Brain microvascular endothelial cell (primary cell): Measurements from ENCODE around the gene CSNK2A3.
"Not testable (repeated sequence)": the region's sequence is repeated elsewhere in the genome, so short reads cannot be mapped to it uniquely, and the experiment has no call there.

Source experiments
- DNase-seq: peaks from one replicate; pipeline ENCODE4 v3.0.0-alpha.2; 2020
- H3K27ac ChIP-seq: fragments of 250-450 bp; sonication (Bioruptor Pico); 2 replicates; pipeline ENCODE4 v1.5.1; 2020; ENCODE audit warnings: mild to moderate bottlenecking, moderate library complexity
- H3K27me3 ChIP-seq: fragments of 250-450 bp; sonication (Bioruptor Pico); replicated peaks from 2 replicates; pipeline ENCODE4 v1.5.1; 2020; ENCODE audit warnings: mild to moderate bottlenecking
- H3K36me3 ChIP-seq: fragments of 250-450 bp; sonication (Bioruptor Pico); replicated peaks from 2 replicates; pipeline ENCODE4 v1.5.1; 2020; ENCODE audit warnings: mild to moderate bottlenecking
- H3K4me3 ChIP-seq: 2 replicates; pipeline ENCODE4 v1.5.1; 2011; ENCODE audit warnings: low read depth, mild to moderate bottlenecking, control low read depth, low read length, moderate library complexity
- in situ Hi-C: cut with HindIII; loops from 2 replicates; pipeline ENCODE4 v1.10.0; 2017; ENCODE audit warnings: low sequenced_read_pairs, low pct_ligation_motif_present
- TF ChIP-seq, protein P1 (sequence below): IDR thresholded peaks from 2 replicates; pipeline ENCODE4 v1.5.1; 2011; ENCODE audit warnings: low read depth, mild to moderate bottlenecking, moderate library complexity, low read length, control low read depth, inconsistent platforms; ENCODE audit errors: missing control alignments

Gene CSNK2A3

DNA sequence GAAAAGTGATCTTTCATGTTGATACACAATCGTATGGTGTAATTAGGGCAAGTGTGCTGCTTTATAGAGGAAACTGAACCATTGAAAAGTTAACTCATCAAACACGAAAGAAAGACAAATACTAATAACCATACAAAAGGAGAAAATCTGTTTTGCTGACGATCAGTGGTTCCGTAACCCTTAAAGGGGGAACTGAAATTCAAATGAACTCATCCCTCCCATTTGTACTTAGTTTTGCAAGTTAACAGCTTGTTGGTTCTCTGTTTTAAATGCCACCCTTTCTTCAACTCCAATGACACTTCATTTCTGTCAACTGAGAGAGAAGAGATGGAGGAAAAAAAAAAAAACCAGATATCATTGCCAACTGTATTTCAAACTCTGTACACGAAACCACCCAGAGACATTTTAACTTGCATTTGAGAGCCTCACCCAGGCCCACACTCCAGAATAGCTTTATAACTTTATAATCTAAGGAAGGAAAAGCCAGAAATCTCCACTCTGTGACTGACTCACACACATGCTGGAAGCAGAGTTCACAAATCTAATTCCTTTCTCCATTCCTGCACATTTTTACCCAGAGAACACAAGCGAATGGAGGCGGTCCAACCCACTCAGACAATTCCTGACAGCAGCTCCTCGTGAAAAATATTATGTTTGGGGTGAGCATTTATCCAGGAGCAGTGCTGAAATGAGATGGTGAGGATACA lies 17.4 kb upstream of the CSNK2A3 start:
- no peaks in the 10 kb centered on the region for H3K27me3 ChIP-seq
- in situ Hi-C loops = no loop called here
- DNase-seq = no peak
- TF ChIP-seq, protein P1, sequence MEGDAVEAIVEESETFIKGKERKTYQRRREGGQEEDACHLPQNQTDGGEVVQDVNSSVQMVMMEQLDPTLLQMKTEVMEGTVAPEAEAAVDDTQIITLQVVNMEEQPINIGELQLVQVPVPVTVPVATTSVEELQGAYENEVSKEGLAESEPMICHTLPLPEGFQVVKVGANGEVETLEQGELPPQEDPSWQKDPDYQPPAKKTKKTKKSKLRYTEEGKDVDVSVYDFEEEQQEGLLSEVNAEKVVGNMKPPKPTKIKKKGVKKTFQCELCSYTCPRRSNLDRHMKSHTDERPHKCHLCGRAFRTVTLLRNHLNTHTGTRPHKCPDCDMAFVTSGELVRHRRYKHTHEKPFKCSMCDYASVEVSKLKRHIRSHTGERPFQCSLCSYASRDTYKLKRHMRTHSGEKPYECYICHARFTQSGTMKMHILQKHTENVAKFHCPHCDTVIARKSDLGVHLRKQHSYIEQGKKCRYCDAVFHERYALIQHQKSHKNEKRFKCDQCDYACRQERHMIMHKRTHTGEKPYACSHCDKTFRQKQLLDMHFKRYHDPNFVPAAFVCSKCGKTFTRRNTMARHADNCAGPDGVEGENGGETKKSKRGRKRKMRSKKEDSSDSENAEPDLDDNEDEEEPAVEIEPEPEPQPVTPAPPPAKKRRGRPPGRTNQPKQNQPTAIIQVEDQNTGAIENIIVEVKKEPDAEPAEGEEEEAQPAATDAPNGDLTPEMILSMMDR = no peak
- no peak overlapping the region for H3K4me3 ChIP-seq
- no peaks in the 10 kb centered on the region for H3K36me3 ChIP-seq
- no peak overlapping the region for H3K27ac ChIP-seq

DNA sequence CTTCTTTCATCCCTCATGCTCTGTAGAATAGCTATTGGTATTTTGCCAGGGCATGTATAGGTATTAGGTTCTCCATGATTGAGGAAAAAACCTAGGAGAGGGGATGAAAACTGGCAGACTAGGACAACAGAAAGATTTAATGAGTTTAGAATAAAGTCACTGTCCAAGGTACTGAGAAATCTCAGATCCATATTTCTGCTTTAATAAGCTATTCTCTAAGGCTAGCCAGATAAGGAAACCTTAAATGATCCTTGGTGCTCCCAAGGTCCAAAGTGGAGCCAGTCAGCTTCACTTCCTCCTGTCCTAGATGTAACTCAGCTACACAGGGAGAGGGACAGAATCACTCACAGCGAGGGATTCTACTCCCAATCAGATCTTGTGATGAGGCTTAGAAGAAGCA lies 13.7 kb upstream of the CSNK2A3 start:
- TF ChIP-seq, protein P1 = no peak
- Histone ChIP-seq H3K27ac (no peak overlapping the region), H3K4me3 (no peak overlapping the region), H3K27me3 (no peaks in the 10 kb centered on the region), H3K36me3 (no peaks in the 10 kb centered on the region)
- in situ Hi-C loops = no loop called here
- DNase-seq = no peak

DNA sequence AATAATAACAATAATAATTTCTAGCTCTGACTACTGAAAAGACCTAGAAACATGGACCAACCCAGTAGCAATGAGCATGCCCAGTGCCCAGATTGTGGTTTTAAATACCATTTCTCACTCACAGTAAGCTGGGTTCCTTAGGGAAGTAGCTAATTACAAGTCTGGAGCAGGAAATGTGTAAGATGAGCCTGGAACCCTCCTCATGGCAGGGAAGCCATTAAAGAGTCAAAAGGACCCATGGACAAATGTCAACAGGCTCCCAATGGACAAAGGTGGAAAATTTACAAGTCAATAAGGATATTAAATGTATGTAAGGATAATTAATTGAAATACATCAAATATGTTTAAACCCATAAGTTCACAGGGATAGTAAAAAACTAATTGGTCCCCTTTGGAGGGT lies 10.6 kb upstream of the CSNK2A3 start:
- no peak for DNase-seq
- TF ChIP-seq, protein P1 = no peak
- in situ Hi-C loops = no loop called here
- H3K27me3 ChIP-seq = no peaks in the 10 kb centered on the region
- H3K36me3 ChIP-seq = no peaks in the 10 kb centered on the region
- H3K27ac ChIP-seq = no peak overlapping the region
- H3K4me3 ChIP-seq = no peak overlapping the region

DNA sequence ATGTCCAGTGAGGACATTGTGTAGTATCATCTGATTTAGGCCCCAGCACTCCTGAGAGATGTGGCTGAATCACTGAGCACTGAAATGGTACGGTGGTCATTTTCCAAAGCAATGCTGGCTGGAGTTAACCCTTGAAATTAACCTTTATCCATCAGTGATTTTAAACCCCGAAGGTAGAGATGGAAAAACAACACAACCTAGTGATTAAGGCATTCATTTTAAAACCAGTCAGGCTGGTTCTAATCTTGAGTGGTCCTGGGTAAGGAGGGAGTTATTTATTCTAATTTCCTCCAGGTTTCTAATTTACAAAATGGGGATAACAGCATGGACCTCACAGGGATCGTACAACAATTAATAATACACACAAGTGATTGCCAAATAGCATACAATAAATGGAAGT lies 6.6 kb upstream of the CSNK2A3 start:
- no peak for DNase-seq
- no peak overlapping the region for H3K27ac ChIP-seq
- H3K36me3 ChIP-seq = no peaks in the 10 kb centered on the region
- H3K4me3 ChIP-seq = no peak overlapping the region
- no peaks in the 10 kb centered on the region for H3K27me3 ChIP-seq
- in situ Hi-C loops = no loop called here
- TF ChIP-seq, protein P1 = no peak

DNA sequence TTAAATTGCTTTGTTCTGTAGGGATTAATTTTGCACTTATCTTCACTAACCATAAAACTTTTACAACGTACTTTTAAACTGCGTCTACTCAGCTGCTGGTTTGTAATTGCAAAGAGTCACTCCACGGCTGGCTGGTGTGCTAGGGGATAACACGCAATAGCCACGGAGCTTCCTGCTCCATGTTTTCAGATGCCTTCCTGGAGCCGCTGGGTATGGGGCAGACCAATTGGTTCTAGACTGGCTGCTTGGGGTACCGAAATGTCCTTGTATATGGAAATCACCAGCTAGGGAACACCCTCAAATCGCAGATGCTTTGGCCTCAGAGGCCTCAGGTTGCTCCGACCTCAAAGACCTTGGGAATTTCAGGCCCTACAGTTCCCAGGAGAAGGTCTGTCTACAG lies 3.8 kb upstream of the CSNK2A3 start:
- Histone ChIP-seq H3K27me3 (no peaks in the 10 kb centered on the region), H3K27ac (no peak overlapping the region), H3K36me3 (no peaks in the 10 kb centered on the region), H3K4me3 (no peak overlapping the region)
- no peak for DNase-seq
- in situ Hi-C loops = no loop called here
- TF ChIP-seq, protein P1 = no peak

DNA sequence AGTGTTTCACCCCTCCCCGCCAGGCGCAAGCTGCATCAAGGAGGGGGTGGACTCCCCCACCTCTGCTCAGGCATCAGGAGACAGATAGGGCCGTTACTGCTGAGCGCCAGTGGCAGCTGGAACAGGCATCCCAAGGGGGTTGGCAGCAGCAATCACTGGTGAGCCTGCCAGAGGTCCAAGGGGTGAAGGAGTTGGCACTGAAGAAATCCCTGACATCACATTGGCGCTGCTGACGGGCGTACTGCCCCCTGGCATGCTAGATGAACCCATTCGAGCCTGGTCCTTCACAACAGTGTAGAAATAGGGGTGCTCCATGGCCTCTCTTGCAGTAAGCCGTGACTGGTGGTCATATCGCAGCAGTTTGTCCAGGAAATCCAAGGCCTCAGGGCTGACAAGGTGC lies 1.2 kb downstream of the CSNK2A3 start:
- H3K4me3 ChIP-seq, DNase-seq, H3K27me3 ChIP-seq, in situ Hi-C loops, H3K27ac ChIP-seq, H3K36me3 ChIP-seq: not testable (repeated sequence)
